ENCODE measurements around the gene KCNQ1OT1.
A peak's percentile ranks its signal among the peaks of the same experiment; 100 is the strongest.

The KCNQ1OT1 gene

GRCh38 chr11:2701230-2701629 lies 1.4 kb upstream of the KCNQ1OT1 start:
- DNase-seq: no peak

- DNase-seq: peak; percentile 15
Observed at GRCh38 chr11:2700415-2701211, 819 bp upstream of the KCNQ1OT1 start.

GRCh38 chr11:2699185-2699530 lies 636 bp downstream of the KCNQ1OT1 start:
- no peak for DNase-seq

- no peak for DNase-seq
Observed at GRCh38 chr11:2698386-2699184, 1.2 kb downstream of the KCNQ1OT1 start.

- no peak for DNase-seq
Observed at GRCh38 chr11:2697866-2698265, 1.9 kb downstream of the KCNQ1OT1 start.

GRCh38 chr11:2696455-2696854 lies 3.3 kb downstream of the KCNQ1OT1 start:
- DNase-seq: no peak

- DNase-seq: no peak
Observed at GRCh38 chr11:2694995-2695939, 4.5 kb downstream of the KCNQ1OT1 start.

GRCh38 chr11:2694495-2694894 lies 5.3 kb downstream of the KCNQ1OT1 start:
- no peak for DNase-seq

GRCh38 chr11:2693271-2694261 lies 6.2 kb downstream of the KCNQ1OT1 start:
- DNase-seq: no peak

GRCh38 chr11:2691991-2692875 lies 7.6 kb downstream of the KCNQ1OT1 start:
- DNase-seq: no peak

- no peak for DNase-seq
Observed at GRCh38 chr11:2691355-2691761, 8.4 kb downstream of the KCNQ1OT1 start.

GRCh38 chr11:2690596-2691354 lies 9.0 kb downstream of the KCNQ1OT1 start:
- no peak for DNase-seq

- DNase-seq: no peak
Observed at GRCh38 chr11:2689651-2690575, 9.9 kb downstream of the KCNQ1OT1 start.

GRCh38 chr11:2688381-2689231 lies 11.2 kb downstream of the KCNQ1OT1 start:
- no peak for DNase-seq

- DNase-seq: no peak
Observed at GRCh38 chr11:2687782-2688191, 12.0 kb downstream of the KCNQ1OT1 start.

GRCh38 chr11:2687223-2687530 lies 12.6 kb downstream of the KCNQ1OT1 start:
- no peak for DNase-seq

GRCh38 chr11:2686360-2687222 lies 13.2 kb downstream of the KCNQ1OT1 start:
- DNase-seq: no peak

Data from CD4-positive, alpha-beta T cell treated with Interleukin-15 for 1 hour (primary cell).